ENCODE measurements around the gene RBM14.

DNA sequence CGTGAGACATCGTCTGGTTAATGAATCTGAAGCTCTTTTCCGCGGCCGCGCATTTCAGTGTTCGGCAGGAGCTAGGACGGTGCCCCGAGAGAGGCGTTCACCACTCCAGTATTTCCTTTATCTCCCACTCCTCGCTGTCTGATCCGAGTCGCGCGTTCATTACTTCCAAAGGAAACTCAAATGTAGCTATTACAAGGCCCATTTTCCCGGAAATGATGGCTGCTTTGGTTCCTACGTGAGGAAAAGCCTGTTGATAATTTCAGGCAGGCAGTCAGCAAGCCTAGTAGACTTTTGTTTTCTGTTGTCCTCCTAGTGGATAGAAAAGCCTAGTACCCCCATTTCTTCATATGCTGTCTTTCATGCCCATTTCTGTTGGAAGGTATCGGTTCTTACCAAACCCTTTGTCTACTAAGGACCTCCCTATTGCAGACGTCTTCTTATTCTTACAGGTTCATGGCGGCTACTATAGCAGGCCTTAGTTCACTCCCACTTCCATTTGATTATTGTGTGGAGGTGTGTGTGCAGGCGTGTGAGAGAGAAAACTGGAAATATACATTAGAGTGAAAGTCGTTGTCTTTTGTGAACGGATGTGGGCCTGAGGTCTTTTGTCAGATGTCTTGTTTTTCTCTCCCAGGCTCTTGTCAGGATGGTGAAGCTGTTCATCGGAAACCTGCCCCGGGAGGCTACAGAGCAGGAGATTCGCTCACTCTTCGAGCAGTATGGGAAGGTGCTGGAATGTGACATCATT lies 22.8 kb downstream of the RBM14 start:
- TF ChIP-seq, protein P1, sequence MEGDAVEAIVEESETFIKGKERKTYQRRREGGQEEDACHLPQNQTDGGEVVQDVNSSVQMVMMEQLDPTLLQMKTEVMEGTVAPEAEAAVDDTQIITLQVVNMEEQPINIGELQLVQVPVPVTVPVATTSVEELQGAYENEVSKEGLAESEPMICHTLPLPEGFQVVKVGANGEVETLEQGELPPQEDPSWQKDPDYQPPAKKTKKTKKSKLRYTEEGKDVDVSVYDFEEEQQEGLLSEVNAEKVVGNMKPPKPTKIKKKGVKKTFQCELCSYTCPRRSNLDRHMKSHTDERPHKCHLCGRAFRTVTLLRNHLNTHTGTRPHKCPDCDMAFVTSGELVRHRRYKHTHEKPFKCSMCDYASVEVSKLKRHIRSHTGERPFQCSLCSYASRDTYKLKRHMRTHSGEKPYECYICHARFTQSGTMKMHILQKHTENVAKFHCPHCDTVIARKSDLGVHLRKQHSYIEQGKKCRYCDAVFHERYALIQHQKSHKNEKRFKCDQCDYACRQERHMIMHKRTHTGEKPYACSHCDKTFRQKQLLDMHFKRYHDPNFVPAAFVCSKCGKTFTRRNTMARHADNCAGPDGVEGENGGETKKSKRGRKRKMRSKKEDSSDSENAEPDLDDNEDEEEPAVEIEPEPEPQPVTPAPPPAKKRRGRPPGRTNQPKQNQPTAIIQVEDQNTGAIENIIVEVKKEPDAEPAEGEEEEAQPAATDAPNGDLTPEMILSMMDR (IDR thresholded peaks at IDR 0.05), result no peak
- no peak for TF ChIP-seq POLR2A (IDR thresholded peaks at IDR 0.05)
